Naive thymus-derived CD4-positive, alpha-beta T cell (primary cell): ENCODE measurements around the gene SIGLEC9. TPM values are rescaled to one million over a fixed set of nuclear protein-coding genes. Genes with fewer than 3 reads are reported as not detected.
"Not testable (repeated sequence)": the region's sequence is repeated elsewhere in the genome, so short reads cannot be mapped to it uniquely, and the experiment has no call there.

Experiments
- ATAC-seq: fragments of 150-1000 bp; cut with Tn5 transposase; 2 replicates; pipeline ENCODE4 v1.10.0; 2021; ENCODE audit warnings: mild to moderate bottlenecking, moderate library complexity
- CTCF ChIA-PET: fragments of 350-600 bp; sonication (Branson Sonifier 250); formaldehyde crosslinking; loops from one replicate; lab custom pipeline; 2021; ENCODE audit warnings: antibody characterized with exemption; lab: Charles Lee
- POLR2A ChIA-PET: fragments of 350-600 bp; sonication (Branson Sonifier 250); formaldehyde crosslinking; loops from one replicate; lab custom pipeline; 2021; ENCODE audit warnings: antibody characterized with exemption, inconsistent platforms; lab: Charles Lee
- DNase-seq, 9 donors: peaks; one replicate each; pipeline versions ENCODE4 v3.0.0 to v3.0.0-alpha.2; 2020 to 2022; ENCODE audit warnings: mixed read lengths in 1 of 9
- H3K27ac ChIP-seq: one replicate; pipeline ENCODE4 v1.7.0; 2013; ENCODE audit warnings: mild to moderate bottlenecking, low read depth, low read length, moderate library complexity
- H3K27me3 ChIP-seq, 2 donors: one replicate each; pipeline ENCODE4 v1.7.0; 2013; ENCODE audit warnings: low read length in 2 of 2, mild to moderate bottlenecking in 2 of 2, moderate library complexity in 2 of 2; ENCODE audit not compliant: control insufficient read depth in 2 of 2, insufficient read depth in 2 of 2
- H3K36me3 ChIP-seq, 3 experiments: 1 replicate in 2 of 3; 2 replicates in 1 of 3; pipeline ENCODE4 v1.7.0; 2013; ENCODE audit warnings: low read length in 3 of 3, mild to moderate bottlenecking in 3 of 3, moderate library complexity in 1 of 3; ENCODE audit not compliant: insufficient read depth in 3 of 3, control insufficient read depth in 2 of 3
- H3K4me1 ChIP-seq, 2 donors: one replicate each; pipeline ENCODE4 v1.7.0; 2013; ENCODE audit warnings: low read length in 2 of 2, mild to moderate bottlenecking in 2 of 2, moderate library complexity in 1 of 2; ENCODE audit not compliant: control insufficient read depth in 2 of 2, insufficient read depth in 2 of 2
- H3K4me3 ChIP-seq: 2 replicates; pipeline ENCODE4 v1.7.0; 2013; ENCODE audit warnings: mild to moderate bottlenecking, low read length
- H3K9me3 ChIP-seq, 3 experiments: 1 replicate in 2 of 3; 2 replicates in 1 of 3; pipeline ENCODE4 v1.7.0; 2013; ENCODE audit warnings: low read length in 3 of 3; ENCODE audit not compliant: control insufficient read depth in 2 of 3
- H3K27ac Mint-ChIP-seq, 9 donors: one replicate each; pipeline ENCODE4 v1.8.0; 2020 to 2022; ENCODE audit warnings: mixed read lengths in 9 of 9, mild to moderate bottlenecking in 8 of 9, moderate library complexity in 5 of 9, inconsistent platforms in 2 of 9
- H3K27me3 Mint-ChIP-seq, 5 donors: one replicate each; pipeline ENCODE4 v1.8.0; 2021 to 2022; ENCODE audit warnings: mixed read lengths in 5 of 5, mild to moderate bottlenecking in 1 of 5
- H3K36me3 Mint-ChIP-seq, 5 donors: one replicate each; pipeline ENCODE4 v1.8.0; 2020 to 2022; ENCODE audit warnings: mixed read lengths in 5 of 5, mild to moderate bottlenecking in 3 of 5, inconsistent platforms in 1 of 5
- H3K4me1 Mint-ChIP-seq, 7 donors: one replicate each; pipeline ENCODE4 v1.8.0; 2020 to 2022; ENCODE audit warnings: mixed read lengths in 7 of 7, mild to moderate bottlenecking in 3 of 7, inconsistent platforms in 1 of 7
- H3K4me3 Mint-ChIP-seq, 10 donors: one replicate each; pipeline ENCODE4 v1.8.0; 2020 to 2022; ENCODE audit warnings: mild to moderate bottlenecking in 10 of 10, mixed read lengths in 10 of 10, moderate library complexity in 6 of 10, inconsistent platforms in 2 of 10
- H3K9me3 Mint-ChIP-seq, 11 donors: one replicate each; pipeline ENCODE4 v1.8.0; 2020 to 2022; ENCODE audit warnings: mixed read lengths in 11 of 11, mild to moderate bottlenecking in 4 of 11, inconsistent platforms in 1 of 11, moderate library complexity in 1 of 11
- intact Hi-C, 2 donors: fragments of 100-400 bp; cut with micrococcal nuclease; formaldehyde crosslinking; loops; one replicate each; pipeline ENCODE4 v1.15.1; 2023
- polyA plus RNA-seq, 2 donors: library from polyadenylated mRNA; unstranded; fragments of 300-500 nt; fragmentation: Illumina TruSeq; gene quantifications; one replicate each; pipeline ENCODE4 v1.2.3, GENCODE V29; 2021
- total RNA-seq, 6 experiments: library from RNA in 5 of 6; stranded (reverse) in 5 of 6; gene quantifications; 1 replicate in 5 of 6; 2 replicates in 1 of 6; pipeline ENCODE4 v1.2.3 and lab custom pipeline; 2021 to 2026

Gene SIGLEC9
- total and polyA plus RNA-seq, 7 experiments from 2014 or later, result 0.34 to 26.8 (median 1.8) TPM

- Mint-ChIP-seq H3K9me3 (peaks cover 0 to 7% (median 2%) of the 10 kb centered on the region in 11 donors), H3K27me3 (peaks cover 0 to 17% (median 3%) of the 10 kb centered on the region in 5 donors), H3K36me3 (peaks cover 0 to 3% (median 0%) of the 10 kb centered on the region in 5 donors), H3K4me3 (no peak overlapping the region), H3K27ac (peak overlapping the region in 4 of 9 donors; percentile 4 to 65 (median 14)), H3K4me1 (peaks cover 6 to 52% (median 40%) of the 10 kb centered on the region in 7 donors)
- peaks cover 12 to 18% of the 10 kb centered on the region in 2 donors for H3K4me1 ChIP-seq
- no peaks in the 10 kb centered on the region for H3K27me3 ChIP-seq
- H3K36me3 ChIP-seq, result no peaks in the 10 kb centered on the region
- DNase-seq, result peak in 1 of 9 donors; percentile 4
- intact Hi-C loops, result no loop called here
- no peak overlapping the region for H3K27ac ChIP-seq
- no peak overlapping the region for H3K4me3 ChIP-seq
- ChIA-PET POLR2A (interaction anchor here (1.5 kb wide), 1 partner anchor 9 kb away, joined by 4 read pairs; no protein-coding TSS in a partner anchor), CTCF (no interaction called here)
- no peaks in the 10 kb centered on the region for H3K9me3 ChIP-seq
- ATAC-seq, result peak; percentile 55
These were observed 14.8 kb downstream of the SIGLEC9 start for GRCh38 chr19:51139299-51140014.

GRCh38 chr19:51140441-51140840 lies 15.7 kb downstream of the SIGLEC9 start:
- H3K4me3 ChIP-seq, result no peak overlapping the region

GRCh38 chr19:51141181-51141580 lies 16.5 kb downstream of the SIGLEC9 start:
- Mint-ChIP-seq H3K27ac (peak overlapping the region in 1 of 9 donors; percentile 36), H3K4me1 (peaks cover 6 to 48% (median 34%) of the 10 kb centered on the region in 7 donors), H3K36me3 (no peaks in the 10 kb centered on the region), H3K4me3 (no peak overlapping the region), H3K27me3 (peaks cover 0 to 17% (median 3%) of the 10 kb centered on the region in 5 donors), H3K9me3 (no peaks in the 10 kb centered on the region)
- ChIA-PET CTCF (interaction anchor here (0.7 kb wide), 1 partner anchor 9 kb away, joined by 3 read pairs; no protein-coding TSS in a partner anchor), POLR2A (no interaction called here)
- ATAC-seq, result no peak
- H3K27me3 ChIP-seq, result no peaks in the 10 kb centered on the region
- no peaks in the 10 kb centered on the region for H3K36me3 ChIP-seq
- peaks cover 12 to 15% of the 10 kb centered on the region in 2 donors for H3K4me1 ChIP-seq
- no peaks in the 10 kb centered on the region for H3K9me3 ChIP-seq
- H3K27ac ChIP-seq, result no peak overlapping the region
- intact Hi-C loops, result no loop called here
- DNase-seq, result peak in 1 of 9 donors; percentile 15
- H3K4me3 ChIP-seq, result no peak overlapping the region

More at GRCh38 chr19:51140441-51140840, 15.7 kb downstream of the SIGLEC9 start:
- intact Hi-C loops, result no loop called here
- Mint-ChIP-seq H3K27me3 (peaks cover 0 to 17% (median 3%) of the 10 kb centered on the region in 5 donors), H3K27ac (peak overlapping the region in 2 of 9 donors; percentile 7 to 76), H3K36me3 (peaks cover 0 to under 1% (median 0%) of the 10 kb centered on the region in 5 donors), H3K4me1 (peaks cover 6 to 51% (median 40%) of the 10 kb centered on the region in 7 donors), H3K9me3 (peaks cover 0 to 3% (median 0%) of the 10 kb centered on the region in 11 donors), H3K4me3 (no peak overlapping the region)
- Histone ChIP-seq H3K9me3 (no peaks in the 10 kb centered on the region), H3K27ac (no peak overlapping the region), H3K36me3 (no peaks in the 10 kb centered on the region), H3K4me1 (peaks cover 12 to 18% of the 10 kb centered on the region in 2 donors), H3K27me3 (no peaks in the 10 kb centered on the region)
- ATAC-seq, result no peak
- DNase-seq, result peak in 1 of 9 donors; percentile 15
- POLR2A ChIA-PET, result no interaction called here
- CTCF ChIA-PET, result no interaction called here

GRCh38 chr19:51142119-51142518 lies 17.4 kb downstream of the SIGLEC9 start, which contains the start of gene SIGLEC7:
Gene SIGLEC7, plus strand, starts transcription at chr19:51142301. Its CDS starts 69 bp downstream, at chr19:51142370.
- H3K36me3 ChIP-seq, result no peaks in the 10 kb centered on the region
- intact Hi-C loops, result no loop called here
- Mint-ChIP-seq H3K36me3 (no peaks in the 10 kb centered on the region), H3K9me3 (no peaks in the 10 kb centered on the region), H3K27me3 (peaks cover 0 to 17% (median 3%) of the 10 kb centered on the region in 5 donors), H3K4me3 (peak within 1 kb of the TSS in 1 of 10 donors; percentile 66), H3K4me1 (peaks cover 3 to 40% (median 25%) of the 10 kb centered on the region in 7 donors), H3K27ac (peak within 1 kb of the TSS in 1 of 9 donors; percentile 46)
- ATAC-seq (peak; percentile 47), DNase-seq (peak in 1 of 9 donors; percentile 12)
- H3K9me3 ChIP-seq, result no peaks in the 10 kb centered on the region
- no peak within 1 kb of the TSS for H3K4me3 ChIP-seq
- H3K27ac ChIP-seq, result no peak within 1 kb of the TSS
- POLR2A ChIA-PET, result no interaction called here
- peaks cover 3 to 6% of the 10 kb centered on the region in 2 donors for H3K4me1 ChIP-seq
- CTCF ChIA-PET, result interaction anchor here (0.7 kb wide), 1 partner anchor 10 kb away, joined by 3 read pairs; no protein-coding TSS in a partner anchor
- H3K27me3 ChIP-seq, result no peaks in the 10 kb centered on the region

- intact Hi-C loops, H3K9me3 Mint-ChIP-seq, H3K9me3 ChIP-seq, H3K27me3 ChIP-seq, H3K4me3 ChIP-seq, H3K27ac Mint-ChIP-seq, H3K27ac ChIP-seq, ATAC-seq, POLR2A ChIA-PET, CTCF ChIA-PET, H3K4me1 ChIP-seq, H3K36me3 ChIP-seq, H3K36me3 Mint-ChIP-seq: not testable (repeated sequence)
- Mint-ChIP-seq H3K27me3 (peaks cover 0 to 17% (median 3%) of the 10 kb centered on the region in 5 donors), H3K4me1 (peaks cover 0 to 38% (median 21%) of the 10 kb centered on the region in 7 donors), H3K4me3 (peak overlapping the region in 1 of 10 donors; percentile 66)
- DNase-seq, result peak in 1 of 9 donors; percentile 19
These were observed 18.2 kb downstream of the SIGLEC9 start for GRCh38 chr19:51142809-51143475.

- peak in 1 of 9 donors; percentile 3 for DNase-seq
- Histone ChIP-seq H3K9me3 (no peaks in the 10 kb centered on the region), H3K27ac (no peak overlapping the region), H3K4me1 (no peaks in the 10 kb centered on the region), H3K36me3 (no peaks in the 10 kb centered on the region), H3K27me3 (no peaks in the 10 kb centered on the region), H3K4me3 (no peak overlapping the region)
- peaks cover 0 to 37% (median 20%) of the 10 kb centered on the region in 7 donors for H3K4me1 Mint-ChIP-seq
- ChIA-PET CTCF (no interaction called here), POLR2A (no interaction called here)
- H3K27ac Mint-ChIP-seq, result no peak overlapping the region
- no peaks in the 10 kb centered on the region for H3K36me3 Mint-ChIP-seq
- H3K9me3 Mint-ChIP-seq, result no peaks in the 10 kb centered on the region
- H3K27me3 Mint-ChIP-seq, result peaks cover 0 to 17% (median 3%) of the 10 kb centered on the region in 5 donors
- ATAC-seq, result no peak
- H3K4me3 Mint-ChIP-seq, result peak overlapping the region in 1 of 10 donors; percentile 47
- intact Hi-C loops, result no loop called here
These were observed 18.8 kb downstream of the SIGLEC9 start for GRCh38 chr19:51143486-51143885.
